HCT116 (cell line): ENCODE measurements around the gene UAP1L1. TPM values are rescaled to one million over a fixed set of nuclear protein-coding genes. Genes with fewer than 3 reads are reported as not detected.

Experiments
- ATAC-seq: fragments of 200-7000 bp; cut with Tn5 transposase; 2 replicates; pipeline ENCODE4 v1.9.1; 2020; ENCODE audit warnings: mild to moderate bottlenecking, moderate library complexity
- BruUV-seq: library from RNA; stranded (reverse); fragments of 400-500 nt; replicated peaks from 2 replicates; lab custom pipeline; 2021; lab: Mats Ljungman, UMichigan
- CTCF ChIA-PET: fragments of 300-600 bp; sonication (Branson Sonifier 250); formaldehyde crosslinking; loops from one replicate; lab custom pipeline; 2021; ENCODE audit warnings: antibody characterized with exemption; lab: Charles Lee
- POLR2A ChIA-PET: fragments of 300-600, 350-600 bp; sonication (Branson Sonifier 250); formaldehyde crosslinking; loops from one replicate; lab custom pipeline; 2021; ENCODE audit warnings: antibody characterized with exemption; lab: Charles Lee
- RAD21 ChIA-PET, 2 experiments: fragments of 300-600 bp; sonication (Branson Sonifier 250); formaldehyde crosslinking; loops; one replicate each; lab custom pipeline; 2023; ENCODE audit warnings: low total read pairs in 2 of 2; ENCODE audit not compliant: uncharacterized antibody in 2 of 2, unreplicated experiment in 2 of 2, low non-redundant PET in 1 of 2; lab: Charles Lee
- DNase-seq: peaks from one replicate; pipeline ENCODE4 v3.0.0-alpha.2; 2010; ENCODE audit warnings: low read depth, low spot score
- H2AFZ ChIP-seq: fragments of 200-600 bp; shearing (Covaris generic), sonication (generic); 2 replicates; pipeline ENCODE4 v1.6.1; 2017; ENCODE audit warnings: low read depth, mixed run types, mixed read lengths, antibody characterized with exemption, low read length; ENCODE audit not compliant: poor library complexity, severe bottlenecking
- H3K27ac ChIP-seq: 2 replicates; pipeline ENCODE4 v1.5.1; 2012; ENCODE audit warnings: low read depth, low read length
- H3K27me3 ChIP-seq: fragments of 200-600 bp; sonication (generic); 2 replicates; pipeline ENCODE4 v1.6.1; 2016; ENCODE audit warnings: mixed run types, low read length, mixed read lengths; ENCODE audit not compliant: insufficient read depth
- H3K36me3 ChIP-seq, 2 experiments: fragments of 200-500 bp in 1 of 2; fragments of 200-600 bp in 1 of 2; sonication (Bioruptor generic) in 1 of 2; sonication (generic) in 1 of 2; 2 replicates each; pipeline versions ENCODE4 v1.5.1 to v1.6.1; 2014 to 2016; ENCODE audit warnings: low read length in 2 of 2, inconsistent platforms in 1 of 2, mixed read lengths in 1 of 2, mixed run types in 1 of 2; ENCODE audit not compliant: insufficient read depth in 2 of 2, control insufficient read depth in 1 of 2
- H3K4me1 ChIP-seq, 2 experiments: fragments of 200-600 bp in 1 of 2; sonication (generic) in 1 of 2; 2 replicates each; pipeline versions ENCODE4 v1.5.1 to v1.6.1; 2012 to 2017; ENCODE audit warnings: low read length in 2 of 2, inconsistent platforms in 1 of 2, mild to moderate bottlenecking in 1 of 2, mixed read lengths in 1 of 2, mixed run types in 1 of 2, moderate library complexity in 1 of 2; ENCODE audit not compliant: insufficient read depth in 2 of 2, control insufficient read depth in 1 of 2
- H3K4me2 ChIP-seq: fragments of 200-600 bp; sonication (generic); 2 replicates; pipeline ENCODE4 v1.6.1; 2017; ENCODE audit warnings: mixed run types, low read length, mixed read lengths
- H3K4me3 ChIP-seq, 2 experiments: fragments of 200-600 bp in 1 of 2; sonication (generic) in 1 of 2; replicated peaks in 1 of 2; 2 replicates each; pipeline ENCODE4 v1.5.1; 2011 to 2016; ENCODE audit warnings: low read length in 2 of 2, control low read depth in 1 of 2, low read depth in 1 of 2, mild to moderate bottlenecking in 1 of 2, mixed read lengths in 1 of 2, mixed run types in 1 of 2
- H3K79me2 ChIP-seq: fragments of 200-600 bp; sonication (generic); 2 replicates; pipeline ENCODE4 v1.6.1; 2017; ENCODE audit warnings: mild to moderate bottlenecking, mixed run types, low read length, moderate library complexity, mixed read lengths; ENCODE audit not compliant: insufficient read depth
- H3K9ac ChIP-seq: fragments of 200-600 bp; sonication (generic); 2 replicates; pipeline ENCODE4 v1.6.1; 2016; ENCODE audit warnings: low read length, mixed read lengths
- H3K9me2 ChIP-seq: fragments of 200-600 bp; sonication (generic), shearing (Covaris generic); 2 replicates; pipeline ENCODE4 v1.6.1; 2017; ENCODE audit warnings: mixed run types, mild to moderate bottlenecking, moderate library complexity; ENCODE audit not compliant: insufficient read depth
- H3K9me3 ChIP-seq, 2 experiments: fragments of 200-500 bp in 1 of 2; fragments of 200-600 bp in 1 of 2; sonication (Bioruptor generic) in 1 of 2; sonication (generic) in 1 of 2; 2 replicates each; pipeline ENCODE4 v1.6.1; 2014 to 2017; ENCODE audit warnings: low read length in 2 of 2, mixed read lengths in 2 of 2, inconsistent platforms in 1 of 2, low read depth in 1 of 2, mild to moderate bottlenecking in 1 of 2, mixed run types in 1 of 2, moderate library complexity in 1 of 2; ENCODE audit not compliant: control insufficient read depth in 1 of 2, insufficient read depth in 1 of 2
- H4K20me1 ChIP-seq: fragments of 200-600 bp; sonication (generic), shearing (Covaris generic); 2 replicates; pipeline ENCODE4 v1.6.1; 2017; ENCODE audit warnings: mixed run types, mild to moderate bottlenecking, moderate library complexity; ENCODE audit not compliant: insufficient read depth
- CBX3 ChIP-seq: IDR thresholded peaks from 2 replicates; pipeline ENCODE4 v1.6.1; 2012; ENCODE audit warnings: low read depth
- CEBPB ChIP-seq: IDR thresholded peaks from 2 replicates; pipeline ENCODE4 v1.6.1; 2012; ENCODE audit warnings: low read depth
- EZH2 ChIP-seq: fragments of 200-600 bp; sonication (generic); IDR thresholded peaks from 2 replicates; pipeline ENCODE4 v1.6.1; 2017; ENCODE audit warnings: antibody characterized with exemption, mixed run types
- RAD21 ChIP-seq: IDR thresholded peaks from 2 replicates; pipeline ENCODE4 v1.6.1; 2012; ENCODE audit warnings: low read depth, mild to moderate bottlenecking
- REST ChIP-seq: IDR thresholded peaks from 2 replicates; pipeline ENCODE4 v1.6.1; 2012; ENCODE audit warnings: low read depth
- intact Hi-C: fragments of 100-400 bp; cut with micrococcal nuclease; formaldehyde crosslinking; loops from 2 replicates; pipeline ENCODE4 v1.10.0; 2022
- total RNA-seq: library from RNA; stranded (reverse); gene quantifications from one replicate; pipeline ENCODE4 v1.2.1, GENCODE V29; 2021; ENCODE audit not compliant: unreplicated experiment

Gene UAP1L1
- total RNA-seq, 1 experiment from 2014 or later: 11.0 TPM

GRCh38 chr9:137126786-137127185 is 49.5 kb downstream of the UAP1L1 start:
- no peaks in the 10 kb centered on the region for H3K9me3 ChIP-seq
- H3K4me3 ChIP-seq: no peak overlapping the region
- H3K4me1 ChIP-seq: peaks cover 26 to 58% of the 10 kb centered on the region in 2 experiments
- no peaks in the 10 kb centered on the region for H3K9me2 ChIP-seq
- H3K27ac ChIP-seq: no peak overlapping the region; the same call in 1 of the 2 replicates
- intact Hi-C loops: no loop called here
- no TSS peak for BruUV-seq
- no peak overlapping the region for H3K9ac ChIP-seq
- H3K79me2 ChIP-seq: peaks cover 31% of the 10 kb centered on the region
- RAD21 ChIA-PET: no interaction called here
- H3K4me2 ChIP-seq: no peak overlapping the region
- TF ChIP-seq REST: no peak
- TF ChIP-seq RAD21: no peak
- TF ChIP-seq EZH2: no peak
- no peak for TF ChIP-seq CEBPB
- TF ChIP-seq CBX3: no peak
- POLR2A ChIA-PET: no interaction called here
- 0 out of 2 replicates have a peak, but pooled peaks cover 3% of the 10 kb centered on the region for H4K20me1 ChIP-seq
- H3K36me3 ChIP-seq: no peaks in the 10 kb centered on the region
- H3K27me3 ChIP-seq: no peaks in the 10 kb centered on the region
- H2AFZ ChIP-seq: no peak overlapping the region
- ATAC-seq (no peak), DNase-seq (no peak)
- CTCF ChIA-PET: no interaction called here
